Left kidney (tissue), 2 donors: Measurements from ENCODE around the gene FMR1NB. TPM values are rescaled to one million over a fixed set of nuclear protein-coding genes. Genes with fewer than 3 reads are reported as not detected.

Experiments used
- DNase-seq: peaks from one replicate; pipeline ENCODE4 v3.0.0-alpha.2; 2013
- polyA plus RNA-seq: library from polyadenylated mRNA; unstranded; fragments of 120-200 nt; gene quantifications from one replicate; pipeline ENCODE4 v1.2.1, GENCODE V29; 2013; ENCODE audit not compliant: insufficient read length

The FMR1NB gene
- polyA plus RNA-seq, 1 donor, result not detected

DNA sequence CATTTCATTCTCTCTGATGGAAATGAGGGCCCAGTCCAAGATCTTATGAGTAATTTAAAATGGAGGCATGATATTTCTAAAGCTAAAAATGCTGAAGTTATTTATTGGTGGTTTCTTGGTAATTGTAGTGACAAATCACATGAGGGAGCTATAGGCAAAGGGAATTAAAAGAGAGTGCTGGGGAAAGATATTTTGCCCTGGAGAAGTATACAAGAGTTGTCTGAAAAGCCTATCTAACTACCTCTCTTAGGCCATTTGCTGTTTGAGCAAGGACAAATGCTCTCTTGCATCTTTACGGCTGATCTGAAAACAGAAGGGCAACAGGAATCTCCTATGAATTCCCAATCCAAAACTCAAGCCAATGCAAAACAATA lies 89.4 kb downstream of the FMR1NB start:
- DNase-seq, result no peak

Other genes starting within 250 kb of the FMR1NB start
- gene FMR1, start 69.4 kb upstream of the FMR1NB start, polyA plus RNA-seq, result 112 TPM